ENCODE data around the gene ACTR3C. TPM values are rescaled to one million over a fixed set of nuclear protein-coding genes. Genes with fewer than 3 reads are reported as not detected.
A peak's percentile ranks its signal among the peaks of the same experiment; 100 is the strongest.
"Not testable (repeated sequence)": the region's sequence is repeated elsewhere in the genome, so short reads cannot be mapped to it uniquely, and the experiment has no call there.

ACTR3C gene
- polyA plus RNA-seq, 12 donors = 0.44 to 2.0 (median 1.4) TPM; not detected in 2

DNA sequence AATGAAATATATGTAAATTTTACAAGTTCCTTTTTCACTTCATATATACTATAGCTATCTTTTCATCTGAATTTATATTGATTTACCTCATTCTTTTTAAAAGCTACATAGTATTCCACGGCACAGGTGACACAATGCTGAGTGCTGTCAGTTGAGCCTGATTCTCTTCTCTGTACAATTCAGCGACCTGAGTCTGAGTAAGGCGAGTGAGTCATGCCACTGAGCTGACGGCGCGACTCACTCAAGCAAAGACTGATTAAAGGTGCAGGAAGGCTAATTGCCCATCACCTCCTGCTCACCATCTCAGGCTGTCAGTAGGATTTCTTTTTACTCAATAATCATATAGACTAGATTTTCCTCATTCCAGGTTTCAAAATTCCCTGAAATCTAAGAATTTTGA is 39.7 kb downstream of the ACTR3C start:
- not testable (repeated sequence) for DNase-seq

GRCh38 chr7:150283111-150283510 is 40.2 kb downstream of the ACTR3C start:
- DNase-seq = not testable (repeated sequence)

DNA sequence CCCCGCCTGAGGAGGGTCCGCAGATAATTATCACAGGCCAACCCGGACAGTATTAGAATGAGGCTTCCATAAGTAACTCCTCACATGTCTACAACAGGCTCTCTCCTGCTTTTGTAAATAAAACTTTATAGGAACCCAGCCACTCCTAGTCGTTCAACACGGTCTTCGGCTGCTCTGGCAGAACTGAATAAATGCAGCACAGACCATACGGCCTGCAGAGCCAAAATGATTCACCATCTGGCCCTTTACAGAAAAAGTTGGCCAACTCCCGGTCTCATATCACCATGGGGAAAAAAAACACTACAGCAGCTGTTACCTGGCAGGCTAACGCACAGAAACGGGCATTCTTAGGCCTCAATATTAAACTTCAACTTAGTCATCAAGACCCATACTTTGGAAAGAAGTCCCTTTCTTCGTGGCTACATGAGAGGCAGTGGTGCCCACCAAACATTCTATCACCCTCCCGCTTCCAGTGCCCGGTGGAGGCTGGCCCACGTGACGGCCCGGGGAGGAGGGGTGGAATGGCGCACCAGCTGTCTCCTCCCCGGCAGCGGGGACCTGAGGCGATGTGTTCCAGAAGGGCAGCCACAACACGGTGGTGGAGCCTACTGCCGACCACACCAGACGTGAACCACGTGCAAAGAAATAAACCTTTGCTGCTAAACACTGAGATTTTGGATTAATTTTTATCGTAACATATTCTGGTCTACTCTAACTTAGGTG is 41.5 kb downstream of the ACTR3C start:
- not testable (repeated sequence) for DNase-seq

GRCh38 chr7:150278383-150278782 is 45.0 kb downstream of the ACTR3C start:
- DNase-seq = not testable (repeated sequence)

- DNase-seq = peak; percentile 7
Observed at GRCh38 chr7:150276132-150276695, 47.1 kb downstream of the ACTR3C start.

GRCh38 chr7:150271898-150272297 is 51.4 kb downstream of the ACTR3C start:
- not testable (repeated sequence) for DNase-seq

GRCh38 chr7:150270101-150270824 is 53.1 kb downstream of the ACTR3C start:
- DNase-seq = not testable (repeated sequence)

GRCh38 chr7:150268798-150269197 is 54.5 kb downstream of the ACTR3C start:
- DNase-seq = not testable (repeated sequence)

DNA sequence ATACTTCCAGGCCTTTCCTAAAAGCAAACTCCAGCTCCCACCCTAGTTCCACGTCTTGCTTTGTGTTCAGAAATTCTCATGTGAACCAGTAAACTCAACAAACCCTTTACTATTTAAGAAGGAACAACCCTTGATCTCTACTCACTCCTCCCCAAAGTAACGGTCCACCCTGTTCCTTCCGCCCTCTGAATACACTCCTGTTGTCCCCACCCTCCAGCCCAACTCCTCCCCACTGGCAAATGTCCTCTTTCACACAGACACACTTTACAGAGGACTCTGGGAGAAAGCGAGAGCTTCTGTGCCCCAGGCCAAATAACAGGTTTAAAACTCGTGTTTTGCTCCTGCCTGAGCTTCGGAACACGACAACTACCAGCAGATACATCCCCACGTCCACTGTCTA is 55.1 kb downstream of the ACTR3C start:
- DNase-seq = not testable (repeated sequence)

- DNase-seq = not testable (repeated sequence)
Observed at GRCh38 chr7:150266953-150267665, 56.2 kb downstream of the ACTR3C start.

- not testable (repeated sequence) for DNase-seq
Observed at GRCh38 chr7:150262656-150263055, 60.7 kb downstream of the ACTR3C start.

- not testable (repeated sequence) for DNase-seq
Observed at GRCh38 chr7:150247745-150248144, 75.6 kb downstream of the ACTR3C start.

GRCh38 chr7:150245208-150245607 is 78.1 kb downstream of the ACTR3C start:
- DNase-seq = not testable (repeated sequence)

DNA sequence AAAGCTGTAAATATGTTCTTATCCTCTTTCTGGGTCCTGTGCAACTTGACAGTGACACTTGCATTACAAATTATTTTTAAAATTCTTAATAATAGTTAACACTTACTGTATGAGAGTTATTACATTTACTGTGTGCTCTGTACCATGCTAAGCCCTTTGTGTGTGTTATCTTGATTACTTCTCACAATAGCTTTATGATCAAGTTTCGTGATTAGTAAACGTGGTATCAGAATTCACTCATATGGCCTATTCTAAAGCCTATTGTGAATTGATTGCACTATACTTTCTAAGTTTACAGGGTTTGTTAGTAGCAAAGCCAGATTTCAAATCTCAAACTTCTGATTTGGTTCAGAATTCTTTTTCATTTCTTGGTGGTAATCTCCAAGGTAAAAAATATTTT is 80.4 kb downstream of the ACTR3C start:
- DNase-seq = not testable (repeated sequence)

DNA sequence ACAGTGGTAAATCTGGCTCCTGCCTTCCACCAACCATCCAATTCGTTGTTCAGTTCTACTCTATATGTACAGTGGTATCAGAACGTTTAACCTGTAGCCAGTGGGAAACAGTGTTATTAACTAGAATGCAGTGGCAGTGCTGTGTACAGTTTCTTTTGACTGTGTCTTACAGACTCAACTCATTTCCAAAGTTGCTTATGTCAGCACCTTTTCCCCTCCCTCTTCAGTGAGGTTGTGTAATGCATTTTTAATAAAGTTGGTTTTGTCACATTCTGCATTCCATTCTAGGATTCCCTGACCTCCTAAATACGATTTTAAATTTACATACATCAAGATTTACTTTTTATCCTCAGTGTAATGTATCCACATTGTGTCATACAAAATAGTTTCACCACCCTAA is 97.9 kb downstream of the ACTR3C start:
- not testable (repeated sequence) for DNase-seq

- DNase-seq = peak; percentile 1
Observed at GRCh38 chr7:150222083-150222972, 101.0 kb downstream of the ACTR3C start.

DNA sequence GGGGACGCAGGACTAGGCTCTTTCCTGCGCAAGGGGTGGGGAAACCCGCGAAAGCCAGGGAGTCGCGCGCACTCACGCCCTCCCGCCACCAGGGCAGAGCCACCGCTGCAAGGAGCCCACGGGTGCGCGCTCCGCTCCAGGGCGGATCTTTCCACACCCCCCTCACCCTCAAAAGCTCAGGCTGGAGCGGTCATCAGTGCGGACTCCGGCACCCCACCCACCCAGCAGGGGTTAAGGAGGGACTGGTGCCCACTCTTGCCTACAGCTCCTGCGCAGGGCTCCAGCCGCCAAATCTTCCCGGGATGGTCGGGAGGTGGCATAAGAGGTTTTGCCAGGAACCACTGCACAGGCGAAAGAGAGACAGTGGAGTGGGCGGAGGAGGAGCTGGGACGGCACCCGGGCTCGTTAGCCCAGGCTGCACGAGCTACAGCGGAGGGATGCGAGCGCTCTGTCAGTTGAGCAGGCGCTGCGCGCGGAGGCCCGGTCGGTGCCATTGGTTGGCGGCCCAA is 102.6 kb downstream of the ACTR3C start:
- not testable (repeated sequence) for DNase-seq

DNA sequence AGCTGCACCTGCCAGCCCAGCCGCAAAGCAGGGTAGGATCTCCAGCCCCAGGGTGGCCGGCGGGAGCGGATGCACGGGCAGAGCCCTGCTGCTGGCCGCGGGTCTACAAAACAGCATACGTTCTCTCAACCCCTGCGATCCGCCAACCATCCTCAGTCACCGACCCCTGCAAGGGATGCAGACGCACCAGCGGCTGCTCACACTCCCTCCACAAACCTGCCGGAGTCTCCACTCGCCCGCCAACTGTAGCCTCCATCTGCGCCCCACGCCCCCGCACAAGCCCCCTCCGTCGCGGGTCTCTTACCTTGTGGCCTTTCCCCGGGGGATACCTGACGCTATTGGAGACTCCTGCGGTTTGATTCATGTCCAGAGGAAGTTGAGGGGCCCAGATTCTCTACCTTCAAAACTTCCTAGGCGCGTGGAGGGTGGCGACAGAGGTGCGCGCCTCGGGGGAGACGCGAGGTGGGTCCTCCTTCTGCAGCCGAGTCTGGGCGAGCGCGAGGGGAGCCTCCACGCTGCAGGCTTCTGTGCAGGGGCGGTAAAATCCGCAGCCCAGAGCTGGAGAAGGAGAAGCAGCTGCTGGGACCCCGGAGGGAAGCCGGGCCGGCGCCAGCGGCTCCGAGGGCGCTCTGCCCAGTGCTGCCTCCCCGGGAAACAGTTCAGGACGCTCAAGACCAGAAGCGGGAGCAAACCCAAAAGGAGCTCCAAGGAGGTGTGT is 103.2 kb downstream of the ACTR3C start:
- DNase-seq = not testable (repeated sequence)

DNA sequence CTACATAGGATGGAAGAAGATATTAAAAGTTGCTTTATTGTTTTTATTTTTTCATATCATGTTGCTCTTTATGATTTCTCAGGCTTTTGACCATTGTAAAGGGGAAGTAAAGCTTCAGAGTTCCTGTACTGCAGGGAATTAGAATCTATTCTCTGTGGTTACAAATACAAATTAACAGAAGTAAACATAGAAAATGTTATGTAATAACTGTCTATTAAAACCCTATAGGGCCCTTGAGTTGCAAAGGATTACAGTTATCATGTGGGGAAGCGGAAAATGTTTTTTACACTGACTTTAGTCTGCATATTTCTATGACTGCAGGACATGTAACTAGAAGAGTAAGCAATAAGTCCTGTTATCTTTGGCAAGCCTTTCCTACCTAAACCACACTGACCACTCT is 116.5 kb downstream of the ACTR3C start:
- not testable (repeated sequence) for DNase-seq

- not testable (repeated sequence) for DNase-seq
Observed at GRCh38 chr7:150205866-150206265, 117.5 kb downstream of the ACTR3C start.

All from muscle of arm (tissue), 12 donors.